BE2C (cell line): Measurements from ENCODE around the gene PDGFRA.

ENCODE experiments used
- DNase-seq: peaks from one replicate; pipeline ENCODE4 v3.0.0-alpha.2; 2020
- H3K27me3 ChIP-seq: fragments of 250-450 bp; sonication (Bioruptor Pico); 2 replicates; pipeline ENCODE4 v1.5.1; 2020; ENCODE audit warnings: mild to moderate bottlenecking
- H3K36me3 ChIP-seq: fragments of 250-450 bp; sonication (Bioruptor Pico); 2 replicates; pipeline ENCODE4 v1.5.1; 2020; ENCODE audit warnings: mild to moderate bottlenecking
- H3K4me1 ChIP-seq: fragments of 250-450 bp; sonication (Bioruptor Pico); 2 replicates; pipeline ENCODE4 v1.5.1; 2020
- H3K4me3 ChIP-seq: 2 replicates; pipeline ENCODE4 v1.5.1; 2011; ENCODE audit warnings: low read depth, low read length
- H3K9me3 ChIP-seq: fragments of 250-450 bp; sonication (Bioruptor Pico); 2 replicates; pipeline ENCODE4 v1.5.1; 2020
- CTCF ChIP-seq: IDR thresholded peaks from 2 replicates; pipeline ENCODE4 v1.5.1; 2012; ENCODE audit warnings: mild to moderate bottlenecking, low read depth, low read length

The PDGFRA gene

DNA sequence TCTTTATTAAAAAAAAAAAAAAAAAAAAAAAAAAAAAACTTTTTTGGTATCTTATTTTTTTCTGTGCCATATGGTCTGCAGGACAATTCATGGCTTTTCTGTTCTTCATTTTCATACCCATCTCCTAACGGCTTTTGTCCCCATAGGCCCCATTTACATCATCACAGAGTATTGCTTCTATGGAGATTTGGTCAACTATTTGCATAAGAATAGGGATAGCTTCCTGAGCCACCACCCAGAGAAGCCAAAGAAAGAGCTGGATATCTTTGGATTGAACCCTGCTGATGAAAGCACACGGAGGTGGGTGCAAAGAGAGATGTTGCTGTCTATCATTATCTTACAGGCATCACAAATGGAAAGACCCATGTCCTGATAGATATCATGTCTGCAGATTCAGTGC is 49.1 kb downstream of the PDGFRA start:
- no peaks in the 10 kb centered on the region for H3K9me3 ChIP-seq
- H3K36me3 ChIP-seq = no peaks in the 10 kb centered on the region
- no peak for TF ChIP-seq CTCF
- no peak for DNase-seq
- no peaks in the 10 kb centered on the region for H3K4me1 ChIP-seq
- H3K4me3 ChIP-seq = no peak overlapping the region
- peaks cover 19% of the 10 kb centered on the region for H3K27me3 ChIP-seq

DNA sequence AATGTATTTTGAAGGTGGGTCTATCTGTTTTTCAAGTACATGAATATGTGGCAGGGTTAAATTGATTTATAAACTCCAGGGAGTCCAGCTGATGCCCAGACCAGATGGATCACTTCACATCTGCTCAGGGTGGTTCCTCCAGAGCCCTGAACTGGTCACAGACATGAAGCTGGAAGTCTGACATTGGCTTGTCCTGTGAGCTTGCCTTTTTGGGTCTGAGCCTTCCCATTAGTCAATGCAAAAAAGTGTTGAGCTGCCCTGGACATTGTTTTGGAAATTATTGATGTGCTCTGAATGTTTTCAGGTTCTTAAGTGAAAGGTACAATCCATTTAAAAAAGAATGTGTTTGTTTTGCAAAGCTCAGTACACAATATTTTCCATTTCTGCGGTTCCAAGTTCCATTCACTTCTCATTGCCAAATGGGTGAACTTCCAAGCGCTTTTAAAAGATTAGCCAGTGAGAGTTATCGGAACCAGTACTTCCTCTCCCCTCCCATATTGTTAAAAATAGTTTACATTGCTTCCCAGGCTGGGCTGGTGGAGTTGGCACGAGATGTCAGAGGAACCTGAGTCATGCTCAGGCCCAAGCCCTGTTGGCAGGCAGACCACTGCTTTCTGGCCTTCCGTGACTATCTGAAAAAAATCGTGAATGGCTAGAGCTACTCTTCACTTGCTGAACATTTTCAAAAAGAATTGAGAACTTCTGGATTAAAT is 52.1 kb downstream of the PDGFRA start:
- no peak overlapping the region for H3K4me3 ChIP-seq
- H3K9me3 ChIP-seq = no peaks in the 10 kb centered on the region
- no peaks in the 10 kb centered on the region for H3K4me1 ChIP-seq
- H3K36me3 ChIP-seq = no peaks in the 10 kb centered on the region
- TF ChIP-seq CTCF = no peak
- DNase-seq = no peak
- peaks cover 8% of the 10 kb centered on the region; the same call in 1 of the 2 replicates for H3K27me3 ChIP-seq

- Histone ChIP-seq H3K36me3 (no peaks in the 10 kb centered on the region), H3K9me3 (no peaks in the 10 kb centered on the region), H3K4me1 (no peaks in the 10 kb centered on the region), H3K4me3 (no peak overlapping the region), H3K27me3 (no peaks in the 10 kb centered on the region)
- no peak for TF ChIP-seq CTCF
- no peak for DNase-seq
These were observed 53.7 kb downstream of the PDGFRA start for GRCh38 chr4:54282837-54283236.

GRCh38 chr4:54289316-54289715 is 60.2 kb downstream of the PDGFRA start:
- TF ChIP-seq CTCF = no peak
- Histone ChIP-seq H3K27me3 (no peaks in the 10 kb centered on the region), H3K36me3 (no peaks in the 10 kb centered on the region), H3K4me1 (no peaks in the 10 kb centered on the region), H3K4me3 (no peak overlapping the region), H3K9me3 (no peaks in the 10 kb centered on the region)
- no peak for DNase-seq

DNA sequence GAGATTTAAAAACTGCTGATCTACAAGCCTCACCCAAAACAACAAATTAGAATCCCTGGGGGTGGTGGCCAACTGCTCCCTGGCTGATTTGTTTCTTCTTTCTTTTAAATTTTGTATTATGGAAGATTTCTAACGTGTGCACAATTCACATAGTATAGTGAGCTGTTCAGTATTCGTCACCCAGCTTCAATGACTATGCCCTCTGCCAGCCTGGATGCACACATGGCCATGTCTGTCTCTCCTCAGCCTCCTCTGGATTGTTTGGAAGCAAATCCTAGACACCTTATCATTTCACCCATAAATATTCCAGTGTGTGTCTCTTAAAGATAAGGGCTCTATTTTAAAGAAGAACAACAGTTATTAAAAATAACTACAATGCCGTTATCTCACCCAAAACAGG is 61.9 kb downstream of the PDGFRA start:
- H3K36me3 ChIP-seq = no peaks in the 10 kb centered on the region

More for the DNA sequence above, 61.9 kb downstream of the PDGFRA start:
- Histone ChIP-seq H3K9me3 (no peaks in the 10 kb centered on the region), H3K4me1 (no peaks in the 10 kb centered on the region), H3K27me3 (no peaks in the 10 kb centered on the region), H3K4me3 (no peak overlapping the region)
- DNase-seq = no peak
- no peak for TF ChIP-seq CTCF
